Retinal pigment epithelial cell (primary cell): ENCODE measurements around the gene TGFBR3L.

Source experiments
- DNase-seq: peaks from one replicate; pipeline ENCODE4 v3.0.0-alpha.2; 2010; ENCODE audit warnings: low read depth
- H3K4me3 ChIP-seq: 2 replicates; pipeline ENCODE4 v1.5.1; 2011; ENCODE audit warnings: mild to moderate bottlenecking, low read length, control low read depth, moderate library complexity
- TF ChIP-seq, protein P1 (sequence below): conservative IDR thresholded peaks from 2 replicates; pipeline ENCODE4 v1.5.1; 2011; ENCODE audit warnings: low read depth, low read length, control low read depth, inconsistent platforms

Gene TGFBR3L

DNA sequence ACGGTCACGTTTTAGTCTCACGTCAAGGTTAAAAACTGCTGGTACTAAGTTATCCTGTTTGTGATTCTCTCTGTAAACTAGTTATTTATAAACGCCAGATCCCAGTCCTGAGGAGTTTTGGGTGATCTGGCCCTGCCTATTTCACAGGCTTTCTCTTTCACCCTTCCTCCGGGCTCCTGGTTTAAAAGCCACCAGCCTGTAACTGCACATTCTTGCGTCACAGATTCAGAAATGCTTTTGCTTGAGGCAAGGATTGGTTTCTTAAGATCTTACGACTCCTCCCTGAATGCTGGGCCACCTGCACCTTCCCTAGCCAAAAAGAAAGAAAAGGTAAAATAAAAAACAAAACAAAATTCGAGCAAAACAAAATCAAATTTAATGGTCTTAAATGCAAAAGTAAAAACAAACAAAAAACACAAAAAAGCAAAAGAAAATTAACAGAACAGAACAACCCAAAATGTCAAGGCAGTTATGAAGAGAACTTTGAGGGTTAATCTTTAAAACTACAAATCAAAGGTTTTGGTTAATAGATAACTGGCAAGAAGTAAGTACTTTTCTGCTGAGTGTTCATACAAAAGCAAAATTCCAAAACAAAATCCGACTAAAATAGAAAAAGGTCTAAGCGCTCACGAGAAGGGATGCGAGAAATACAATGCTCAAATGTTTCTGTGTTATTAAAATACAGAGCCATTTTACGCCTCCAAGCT lies 47.4 kb downstream of the TGFBR3L start:
- TF ChIP-seq, protein P1, sequence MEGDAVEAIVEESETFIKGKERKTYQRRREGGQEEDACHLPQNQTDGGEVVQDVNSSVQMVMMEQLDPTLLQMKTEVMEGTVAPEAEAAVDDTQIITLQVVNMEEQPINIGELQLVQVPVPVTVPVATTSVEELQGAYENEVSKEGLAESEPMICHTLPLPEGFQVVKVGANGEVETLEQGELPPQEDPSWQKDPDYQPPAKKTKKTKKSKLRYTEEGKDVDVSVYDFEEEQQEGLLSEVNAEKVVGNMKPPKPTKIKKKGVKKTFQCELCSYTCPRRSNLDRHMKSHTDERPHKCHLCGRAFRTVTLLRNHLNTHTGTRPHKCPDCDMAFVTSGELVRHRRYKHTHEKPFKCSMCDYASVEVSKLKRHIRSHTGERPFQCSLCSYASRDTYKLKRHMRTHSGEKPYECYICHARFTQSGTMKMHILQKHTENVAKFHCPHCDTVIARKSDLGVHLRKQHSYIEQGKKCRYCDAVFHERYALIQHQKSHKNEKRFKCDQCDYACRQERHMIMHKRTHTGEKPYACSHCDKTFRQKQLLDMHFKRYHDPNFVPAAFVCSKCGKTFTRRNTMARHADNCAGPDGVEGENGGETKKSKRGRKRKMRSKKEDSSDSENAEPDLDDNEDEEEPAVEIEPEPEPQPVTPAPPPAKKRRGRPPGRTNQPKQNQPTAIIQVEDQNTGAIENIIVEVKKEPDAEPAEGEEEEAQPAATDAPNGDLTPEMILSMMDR, result no peak
- DNase-seq, result no peak
- H3K4me3 ChIP-seq, result no peak overlapping the region

DNA sequence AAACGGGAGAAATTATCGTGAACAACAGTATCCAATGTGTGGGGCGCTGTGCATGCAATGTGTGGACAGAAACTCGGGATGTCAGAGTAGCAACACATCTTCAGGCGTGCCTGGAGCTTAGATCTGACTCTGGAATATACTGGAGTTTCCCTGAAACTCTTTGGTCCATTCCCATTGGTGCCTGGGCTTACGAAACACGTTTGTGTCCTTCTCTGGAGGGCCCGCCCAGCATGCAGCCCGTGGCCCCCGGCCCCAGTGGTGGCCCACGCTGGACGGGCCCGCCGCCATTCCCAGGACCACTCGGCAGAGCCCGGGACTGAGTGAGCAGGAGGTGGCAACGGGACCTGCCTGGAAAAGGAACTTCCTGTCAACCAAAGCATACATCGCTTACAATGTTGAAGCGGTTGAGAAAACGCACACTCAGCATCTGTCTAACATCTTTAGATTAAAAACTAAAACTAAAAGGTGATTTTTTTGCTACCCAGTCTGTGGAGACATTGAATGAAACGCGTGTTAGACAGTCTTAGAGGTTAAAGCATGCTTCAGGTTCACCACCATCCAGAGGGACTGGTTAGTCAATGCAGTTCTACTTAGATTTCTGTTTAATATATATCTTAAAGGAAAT lies 48.1 kb downstream of the TGFBR3L start:
- no peak overlapping the region for H3K4me3 ChIP-seq
- TF ChIP-seq, protein P1, result no peak
- no peak for DNase-seq

DNA sequence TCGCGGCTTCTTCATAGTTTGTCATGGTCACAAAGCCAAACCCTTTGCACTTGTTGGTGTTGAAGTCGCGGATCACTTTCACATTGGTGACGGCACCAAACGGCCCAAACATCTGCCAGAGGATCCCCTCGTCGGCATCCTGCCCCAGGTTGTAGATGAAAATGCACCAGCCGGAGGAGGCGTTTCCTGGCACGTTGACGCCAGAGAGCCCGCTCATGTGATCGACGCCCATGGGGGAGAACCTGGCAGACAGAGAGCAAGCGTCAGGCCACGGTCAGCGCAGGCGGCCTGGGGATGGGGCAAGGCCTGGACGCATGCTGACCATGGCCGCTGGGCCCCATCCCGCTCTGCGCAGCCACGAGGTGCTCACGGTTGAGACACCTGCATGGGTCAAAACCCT lies 48.9 kb downstream of the TGFBR3L start:
- TF ChIP-seq, protein P1, result no peak
- no peak overlapping the region for H3K4me3 ChIP-seq
- DNase-seq, result no peak

DNA sequence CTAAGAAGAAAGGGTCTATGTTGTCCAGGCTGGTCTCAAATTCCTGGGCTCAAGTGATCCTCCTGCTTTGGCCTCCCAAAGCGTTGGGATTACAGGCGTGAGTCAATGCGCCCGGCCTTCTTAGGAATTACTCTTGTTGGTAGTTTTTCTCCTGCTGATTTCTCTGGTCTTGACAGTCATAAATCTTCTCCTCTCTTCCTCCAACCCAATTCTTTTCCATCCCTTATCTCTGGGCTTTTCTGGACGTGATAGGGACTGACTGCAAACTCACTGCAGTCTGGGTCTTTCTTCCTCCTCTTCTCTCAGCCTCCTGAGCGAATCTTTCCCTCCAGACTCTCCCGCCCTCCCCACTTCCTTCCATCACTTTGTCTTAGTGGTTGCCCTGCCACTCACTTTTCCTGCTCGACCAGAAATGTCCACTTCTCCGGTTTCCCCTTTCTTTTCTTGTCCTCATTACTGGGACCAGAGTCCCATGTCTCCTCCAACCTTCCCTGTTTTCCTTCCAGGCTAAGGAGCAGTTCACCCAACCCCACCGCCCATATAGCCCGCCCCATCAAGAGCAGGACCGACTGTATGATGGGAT lies 50.7 kb downstream of the TGFBR3L start:
- TF ChIP-seq, protein P1, result no peak
- no peak for DNase-seq
- H3K4me3 ChIP-seq, result no peak overlapping the region

DNA sequence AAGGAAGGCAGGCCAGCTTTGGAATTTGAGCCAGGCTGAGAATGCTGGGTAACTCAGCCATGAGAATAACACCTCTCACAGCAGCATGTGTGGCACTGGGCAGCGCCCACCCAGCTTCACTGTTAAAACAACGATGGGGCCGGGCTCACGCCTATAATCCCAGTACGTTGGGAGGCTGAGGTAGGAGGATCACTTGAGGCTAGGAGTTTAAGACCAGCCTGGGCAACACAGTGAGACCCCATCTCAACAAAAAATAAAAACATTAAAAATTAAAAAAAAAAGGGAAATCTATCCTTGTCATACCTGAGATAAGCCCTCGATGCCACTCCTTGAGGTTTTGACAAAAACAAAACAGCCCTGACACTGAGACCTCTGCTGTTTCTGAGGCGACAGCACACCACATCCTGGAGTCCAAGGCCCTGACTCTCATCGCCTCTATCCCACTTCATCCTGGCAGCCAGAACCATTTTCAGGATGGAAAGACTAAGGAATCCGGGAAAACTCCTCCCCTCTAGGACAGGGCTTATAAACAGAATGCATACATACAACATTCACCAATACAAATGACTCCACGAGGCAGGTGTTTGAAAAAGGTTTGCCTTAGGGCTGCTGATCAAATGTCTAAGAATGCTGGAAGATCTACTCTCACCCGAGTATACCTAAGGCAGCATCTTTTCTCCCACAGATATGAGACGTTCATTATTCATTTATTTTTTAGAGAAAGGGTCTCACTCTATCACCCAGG lies 51.5 kb downstream of the TGFBR3L start:
- TF ChIP-seq, protein P1, result no peak
- no peak for DNase-seq
- H3K4me3 ChIP-seq, result no peak overlapping the region

DNA sequence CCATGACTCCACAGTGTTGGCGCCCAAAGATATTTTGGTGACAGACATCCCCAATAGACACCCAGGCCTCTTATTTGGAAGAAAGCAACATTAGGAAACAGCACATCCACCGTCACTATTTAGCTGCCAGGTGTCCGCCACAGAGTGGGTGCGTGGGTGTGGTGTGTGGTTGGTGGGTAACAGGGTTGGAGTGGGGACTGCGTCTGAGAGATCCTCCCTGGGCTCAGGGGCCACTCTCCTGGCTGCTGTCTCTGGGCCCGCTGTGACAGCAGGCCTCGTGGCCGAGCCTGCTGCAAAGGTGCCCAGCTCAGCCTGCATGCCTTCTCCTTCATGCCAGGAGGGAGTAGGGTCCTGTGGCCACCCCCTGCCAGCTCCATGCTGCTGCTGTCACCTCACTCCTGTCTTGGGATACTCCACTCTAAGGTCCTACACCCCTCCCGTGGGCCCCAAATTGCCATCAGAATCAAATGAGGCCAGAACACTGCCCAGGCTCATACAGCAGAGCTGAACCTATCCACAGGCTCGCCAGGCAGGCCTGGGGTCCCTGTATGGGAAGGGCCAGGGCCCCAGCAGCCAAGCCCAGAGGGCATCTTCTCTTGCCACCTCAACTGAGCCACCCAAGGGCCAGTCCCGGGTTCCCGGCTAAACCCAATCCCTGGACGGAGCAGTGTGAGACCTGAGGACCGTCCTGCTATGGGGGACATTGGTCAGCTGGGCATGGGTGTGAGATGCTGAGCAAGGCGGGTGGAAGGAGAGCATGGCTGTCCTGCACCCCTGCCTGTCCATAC lies 53.6 kb downstream of the TGFBR3L start:
- TF ChIP-seq, protein P1, result no peak
- no peak for DNase-seq
- no peak overlapping the region for H3K4me3 ChIP-seq
